GM18498 (cell line): Measurements from ENCODE around the gene PRKD2.

Source experiments
- ATAC-seq: cut with Tn5 transposase; IDR thresholded peaks from one replicate; pipeline ENCODE4 v1.9.1; 2021; ENCODE audit warnings: mild to moderate bottlenecking, moderate library complexity; ENCODE audit not compliant: unreplicated experiment

PRKD2 gene

DNA sequence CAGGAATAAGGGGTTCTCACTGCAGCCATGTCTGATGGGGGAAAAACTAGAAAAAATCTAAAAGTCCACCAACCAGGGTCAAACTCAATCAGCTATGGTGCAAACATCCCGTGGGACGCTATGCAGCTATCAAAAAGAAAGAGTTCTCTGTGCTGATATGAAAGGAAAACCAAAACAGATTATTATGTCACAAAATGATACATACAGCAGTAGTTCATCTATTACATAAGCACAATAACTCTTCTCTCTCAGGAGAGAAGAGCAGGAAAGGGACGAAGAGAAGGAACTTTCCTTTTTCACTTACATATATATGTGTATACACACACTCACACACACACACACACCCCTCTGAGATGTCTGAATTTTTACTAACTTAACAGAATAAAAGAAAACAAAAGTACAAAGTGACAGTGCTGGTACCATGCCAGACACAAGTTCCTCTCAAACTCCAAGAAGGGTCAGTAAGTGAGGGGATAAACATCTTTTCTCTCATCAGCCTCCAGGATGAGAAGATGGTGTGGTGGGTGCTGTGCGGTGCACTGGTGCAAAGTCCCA is 26.1 kb upstream of the PRKD2 start:
- ATAC-seq, result no peak

GRCh38 chr19:46741447-46741846 is 24.5 kb upstream of the PRKD2 start:
- no peak for ATAC-seq

DNA sequence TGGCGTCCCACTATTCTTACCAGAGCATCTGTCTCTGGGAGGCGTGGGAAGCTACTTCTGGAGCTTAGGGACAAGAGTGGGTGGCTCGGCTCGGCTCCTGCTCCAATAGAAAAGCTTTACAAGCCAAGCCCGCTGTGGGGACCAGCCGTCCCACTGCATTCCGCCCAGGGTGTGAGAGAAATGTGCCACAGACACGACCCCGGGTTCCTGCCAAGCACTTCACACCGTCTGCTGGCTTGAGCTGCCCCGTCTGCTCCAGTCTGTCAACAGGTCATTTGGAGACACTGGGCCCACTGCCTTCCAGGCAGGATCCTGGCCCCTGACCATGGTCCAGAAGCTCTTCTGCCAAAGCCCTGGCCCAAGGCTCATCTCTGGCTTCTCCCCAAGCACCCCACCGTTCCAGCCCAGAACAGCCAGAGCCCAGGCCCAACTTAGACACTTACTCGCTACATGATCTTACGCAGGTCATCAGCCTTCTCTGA is 22.4 kb upstream of the PRKD2 start:
- no peak for ATAC-seq

DNA sequence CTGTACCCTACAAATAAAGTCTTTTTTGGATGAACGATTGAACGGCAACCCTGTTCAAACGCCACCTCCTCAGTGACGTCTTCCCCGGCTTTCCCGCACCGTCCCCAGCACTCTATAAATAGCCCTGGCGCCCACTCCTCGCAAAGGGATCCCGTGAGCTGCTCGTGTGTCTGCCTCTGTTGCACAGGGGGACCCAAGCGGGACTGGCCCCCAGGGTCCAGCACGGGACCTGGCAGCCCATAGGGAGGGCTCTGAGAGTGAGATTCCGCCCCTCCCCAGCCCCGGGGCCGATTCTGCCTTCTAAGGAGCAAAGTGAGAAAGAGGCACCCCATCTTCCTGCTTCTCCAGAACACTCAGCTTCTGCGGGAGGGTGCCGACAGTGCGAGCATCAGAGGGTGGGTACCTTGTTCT is 20.9 kb upstream of the PRKD2 start:
- ATAC-seq, result no peak

- ATAC-seq, result no peak
Observed at GRCh38 chr19:46737298-46737654, 20.4 kb upstream of the PRKD2 start.

- ATAC-seq, result no peak
Observed at GRCh38 chr19:46736531-46737297, 19.8 kb upstream of the PRKD2 start.

- no peak for ATAC-seq
Observed at GRCh38 chr19:46733690-46734292, 16.9 kb upstream of the PRKD2 start.

DNA sequence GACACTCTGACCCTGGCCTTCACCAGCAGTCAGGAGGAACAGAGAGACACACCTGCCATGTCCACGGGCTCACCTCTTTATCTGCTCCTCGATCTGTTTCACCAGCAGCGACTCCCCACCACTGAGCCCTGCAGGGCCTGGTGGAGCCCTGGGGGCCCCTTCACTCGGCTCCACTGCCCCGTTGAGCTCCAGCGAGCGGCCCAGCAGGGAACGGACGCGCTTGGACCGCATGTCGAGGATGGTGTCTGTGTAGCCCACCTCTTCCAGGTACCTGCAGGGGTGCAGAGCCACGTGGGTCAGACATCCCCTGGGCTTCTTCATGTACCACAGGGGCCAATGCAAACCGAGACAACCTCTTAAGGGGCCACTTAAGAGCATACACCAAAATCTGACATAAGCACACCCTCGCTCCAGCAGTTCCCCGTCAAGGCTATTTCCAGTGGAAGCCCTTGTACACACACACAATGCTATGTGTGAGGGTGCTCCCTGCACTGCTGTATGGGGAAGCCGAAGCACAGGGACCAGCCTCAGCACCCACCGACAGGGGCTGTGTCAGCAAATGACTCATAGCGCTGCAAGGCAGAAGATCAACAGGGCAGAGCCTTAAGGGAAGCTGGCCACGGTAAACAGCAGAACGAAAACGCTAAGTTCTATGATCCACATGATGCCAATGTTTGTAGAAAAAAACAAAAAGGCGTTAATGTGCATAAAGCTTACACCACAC is 16.2 kb upstream of the PRKD2 start:
- ATAC-seq, result no peak

DNA sequence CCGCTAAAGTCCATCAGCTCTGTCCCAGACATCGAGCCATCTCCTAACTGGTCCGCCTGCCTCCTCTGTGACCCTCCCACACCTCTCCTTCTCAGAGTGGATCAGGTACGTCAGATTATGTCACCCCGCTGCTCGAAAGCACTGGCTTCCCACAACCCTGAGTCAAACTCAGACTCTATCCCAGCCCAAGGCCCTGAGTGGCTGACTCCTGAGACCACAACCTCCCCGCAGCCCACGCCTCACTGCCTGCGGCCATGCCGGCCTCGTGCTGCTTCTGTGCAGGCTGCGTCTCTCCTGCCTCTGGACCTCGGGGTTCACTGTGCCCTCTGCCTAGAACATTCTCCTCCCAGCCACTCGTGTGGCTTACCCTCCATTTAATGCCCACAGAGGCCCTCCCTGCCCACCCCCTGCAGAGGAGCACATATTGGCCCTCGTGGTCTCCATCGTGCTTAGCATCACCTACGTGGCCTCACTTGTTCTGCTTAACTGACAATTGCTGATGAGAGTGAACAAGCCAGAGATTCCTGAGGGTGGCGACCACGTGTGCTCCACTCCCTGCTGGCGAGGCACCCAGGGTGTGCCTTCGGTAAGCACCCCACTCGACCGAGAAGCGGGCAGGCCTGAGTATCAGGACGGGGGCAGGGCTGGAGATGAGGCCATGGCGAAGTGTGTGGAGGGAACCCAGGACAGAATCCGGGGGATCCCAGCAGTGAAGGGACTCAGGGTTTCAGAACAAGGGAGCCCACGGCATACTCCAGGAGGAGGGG is 15.4 kb upstream of the PRKD2 start:
- ATAC-seq, result no peak

DNA sequence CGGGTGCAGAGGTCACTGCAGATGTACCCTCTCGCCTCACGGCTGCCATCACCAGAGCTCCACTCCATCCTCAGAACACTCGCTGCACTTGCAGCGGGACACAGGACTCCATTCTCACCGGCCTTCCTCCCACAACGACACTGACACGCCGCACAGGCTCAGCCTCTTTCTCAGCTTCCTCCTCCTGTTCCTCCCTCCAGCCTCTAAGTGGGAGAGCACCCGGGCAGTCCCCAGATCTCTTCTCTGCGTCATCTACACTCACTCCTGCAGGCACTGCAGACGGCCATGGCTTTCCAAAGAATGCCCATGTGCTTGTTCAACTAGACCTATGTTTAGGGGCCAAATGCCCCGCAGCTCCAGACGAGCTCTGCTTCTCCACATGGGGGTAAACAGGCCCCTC is 14.7 kb upstream of the PRKD2 start:
- ATAC-seq, result no peak

- ATAC-seq, result no peak
Observed at GRCh38 chr19:46731007-46731501, 14.1 kb upstream of the PRKD2 start.

DNA sequence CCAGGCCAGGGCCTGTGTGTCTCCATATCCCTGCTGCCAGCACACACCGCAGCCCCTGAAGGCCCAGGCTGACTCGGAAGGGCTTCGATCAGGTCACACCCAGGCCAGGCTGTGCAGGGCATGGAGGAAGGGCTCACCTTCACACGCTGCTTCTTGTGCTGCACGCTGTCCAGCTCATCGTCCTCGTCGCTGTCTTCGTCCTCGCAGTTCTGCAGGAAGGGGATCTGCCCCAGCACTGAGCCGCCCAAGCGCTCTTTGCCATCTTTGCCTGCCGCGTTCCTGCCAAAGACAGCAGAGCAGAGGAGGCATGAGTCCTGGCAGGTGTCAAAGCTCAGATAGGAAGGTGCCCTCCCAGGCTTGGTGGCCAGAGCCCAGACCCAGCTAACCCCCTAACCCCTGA is 13.7 kb upstream of the PRKD2 start:
- no peak for ATAC-seq

GRCh38 chr19:46730187-46730586 is 13.3 kb upstream of the PRKD2 start:
- no peak for ATAC-seq

- ATAC-seq, result no peak
Observed at GRCh38 chr19:46729696-46730095, 12.8 kb upstream of the PRKD2 start.

GRCh38 chr19:46728693-46729339 is 11.9 kb upstream of the PRKD2 start:
- no peak for ATAC-seq

DNA sequence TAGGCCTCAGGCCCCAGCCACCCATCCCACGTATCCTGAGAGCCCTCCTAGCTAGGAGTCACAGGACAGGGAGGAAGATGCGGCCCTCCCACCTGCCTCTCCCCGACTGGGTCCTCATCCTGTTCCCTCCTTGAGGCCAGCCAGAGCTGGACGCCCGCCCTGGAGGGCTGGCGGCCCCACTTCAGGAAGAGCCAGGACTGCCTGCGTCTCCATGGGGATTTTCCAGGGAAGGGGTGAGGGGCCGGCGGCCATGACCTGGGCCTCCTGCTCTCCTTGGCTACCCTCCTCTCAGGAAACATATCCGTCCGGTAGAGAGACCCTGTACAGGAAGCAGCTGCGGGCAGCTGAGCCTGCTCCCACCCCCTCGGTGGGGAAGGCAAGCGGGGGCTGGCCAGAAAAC is 11.3 kb upstream of the PRKD2 start:
- ATAC-seq, result no peak

- ATAC-seq, result no peak
Observed at GRCh38 chr19:46727757-46728156, 10.8 kb upstream of the PRKD2 start.

- ATAC-seq, result no peak
Observed at GRCh38 chr19:46726971-46727501, 10.1 kb upstream of the PRKD2 start.

DNA sequence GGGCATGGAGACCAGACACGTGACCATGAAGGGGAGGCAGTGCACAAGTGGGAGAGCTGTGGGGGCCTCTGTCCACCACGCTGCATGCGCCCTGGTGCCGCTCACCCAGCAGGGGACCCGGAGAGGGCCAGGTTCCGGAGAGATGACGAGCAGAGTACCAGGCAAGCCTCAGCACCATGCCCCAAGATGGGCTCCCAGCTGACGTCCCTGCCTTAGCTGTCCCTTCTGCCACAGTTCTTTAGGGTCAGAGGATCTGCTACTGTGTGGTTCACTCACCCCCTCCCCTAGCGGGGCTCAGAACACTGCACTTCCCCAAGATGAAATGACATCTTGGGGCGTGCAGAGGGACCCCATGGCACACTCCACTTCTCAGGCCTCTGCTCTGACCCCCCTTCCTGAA is 9.6 kb upstream of the PRKD2 start:
- ATAC-seq, result no peak

GRCh38 chr19:46725859-46726393 is 9.0 kb upstream of the PRKD2 start:
- no peak for ATAC-seq
